Measurements from ENCODE around the gene SNRNP70. TPM values are rescaled to one million over a fixed set of nuclear protein-coding genes. Genes with fewer than 3 reads are reported as not detected.
A peak's percentile ranks its signal among the peaks of the same experiment; 100 is the strongest.

Gene SNRNP70
- total and polyA plus RNA-seq, 2 donors (not counting 1 experiment from before 2014, with no cell fraction given), result 72.2 to 142 TPM

- Histone ChIP-seq H3K9ac (ENCODE audit: insufficient read depth, low read length) (peak overlapping the region; percentile 58), H3K79me2 (ENCODE audit: control insufficient read depth, insufficient read depth, low read length) (no peaks in the 10 kb centered on the region), H3K4me2 (ENCODE audit: extremely low read depth, insufficient read depth, low read length) (peak overlapping the region; percentile 62), H3K36me3 (ENCODE audit: control insufficient read depth, insufficient read depth, low read length) (no peaks in the 10 kb centered on the region), H3K4me3 (replicated peaks in 1 of 4; ENCODE audit: control extremely low read depth in 1 of 4, insufficient read depth in 1 of 4, low read depth in 3 of 4, low read length in 4 of 4) (peak overlapping the region; percentile 47 to 70 (median 65)), H3K27me3 (ENCODE audit: control insufficient read depth, insufficient read depth, low read length) (no peaks in the 10 kb centered on the region), H2AFZ (ENCODE audit: low read length) (peak overlapping the region; percentile 54), H4K20me1 (ENCODE audit: control insufficient read depth, extremely low read depth, insufficient read depth, low read length) (no peaks in the 10 kb centered on the region), H3K4me1 (ENCODE audit: control insufficient read depth, extremely low read depth, insufficient read depth, low read length) (peaks cover 8% of the 10 kb centered on the region), H3K27ac (ENCODE audit: insufficient read depth, low read length) (peak overlapping the region; percentile 18), H3K9me3 (ENCODE audit: control insufficient read depth, insufficient read depth, low read depth, low read length) (no peaks in the 10 kb centered on the region)
- peak; percentile 46 to 55 for DNase-seq (ENCODE audit: low read depth in 2 of 2)
- TF ChIP-seq EZH2 (IDR thresholded peaks at IDR 0.05; ENCODE audit: low read length, missing control alignments), result no peak
- TF ChIP-seq, protein P1, sequence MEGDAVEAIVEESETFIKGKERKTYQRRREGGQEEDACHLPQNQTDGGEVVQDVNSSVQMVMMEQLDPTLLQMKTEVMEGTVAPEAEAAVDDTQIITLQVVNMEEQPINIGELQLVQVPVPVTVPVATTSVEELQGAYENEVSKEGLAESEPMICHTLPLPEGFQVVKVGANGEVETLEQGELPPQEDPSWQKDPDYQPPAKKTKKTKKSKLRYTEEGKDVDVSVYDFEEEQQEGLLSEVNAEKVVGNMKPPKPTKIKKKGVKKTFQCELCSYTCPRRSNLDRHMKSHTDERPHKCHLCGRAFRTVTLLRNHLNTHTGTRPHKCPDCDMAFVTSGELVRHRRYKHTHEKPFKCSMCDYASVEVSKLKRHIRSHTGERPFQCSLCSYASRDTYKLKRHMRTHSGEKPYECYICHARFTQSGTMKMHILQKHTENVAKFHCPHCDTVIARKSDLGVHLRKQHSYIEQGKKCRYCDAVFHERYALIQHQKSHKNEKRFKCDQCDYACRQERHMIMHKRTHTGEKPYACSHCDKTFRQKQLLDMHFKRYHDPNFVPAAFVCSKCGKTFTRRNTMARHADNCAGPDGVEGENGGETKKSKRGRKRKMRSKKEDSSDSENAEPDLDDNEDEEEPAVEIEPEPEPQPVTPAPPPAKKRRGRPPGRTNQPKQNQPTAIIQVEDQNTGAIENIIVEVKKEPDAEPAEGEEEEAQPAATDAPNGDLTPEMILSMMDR (conservative IDR thresholded peaks at IDR 0.05 in 1 of 2, IDR thresholded peaks at IDR 0.05 in 1 of 2; ENCODE audit: low read depth in 1 of 2, low read length in 2 of 2), result no peak
These were observed 29.5 kb downstream of the SNRNP70 start for GRCh38 chr19:49114630-49115363.

- no peak for DNase-seq (ENCODE audit: low read depth in 2 of 2)
- H3K4me1 ChIP-seq (ENCODE audit: control insufficient read depth, extremely low read depth, insufficient read depth, low read length), result peaks cover 9% of the 10 kb centered on the region
- H4K20me1 ChIP-seq (ENCODE audit: control insufficient read depth, extremely low read depth, insufficient read depth, low read length), result no peaks in the 10 kb centered on the region
- no peak overlapping the region for H3K27ac ChIP-seq (ENCODE audit: insufficient read depth, low read length)
- no peak overlapping the region for H3K9ac ChIP-seq (ENCODE audit: insufficient read depth, low read length)
- no peak overlapping the region for H2AFZ ChIP-seq (ENCODE audit: low read length)
- TF ChIP-seq, protein P1 (conservative IDR thresholded peaks at IDR 0.05 in 1 of 2, IDR thresholded peaks at IDR 0.05 in 1 of 2; ENCODE audit: low read depth in 1 of 2, low read length in 2 of 2), result no peak
- TF ChIP-seq EZH2 (IDR thresholded peaks at IDR 0.05; ENCODE audit: low read length, missing control alignments), result no peak
- no peak overlapping the region for H3K4me2 ChIP-seq (ENCODE audit: extremely low read depth, insufficient read depth, low read length)
- peaks cover 13% of the 10 kb centered on the region for H3K27me3 ChIP-seq (ENCODE audit: control insufficient read depth, insufficient read depth, low read length)
- no peaks in the 10 kb centered on the region for H3K36me3 ChIP-seq (ENCODE audit: control insufficient read depth, insufficient read depth, low read length)
- H3K79me2 ChIP-seq (ENCODE audit: control insufficient read depth, insufficient read depth, low read length), result no peaks in the 10 kb centered on the region
- no peaks in the 10 kb centered on the region for H3K9me3 ChIP-seq (ENCODE audit: control insufficient read depth, insufficient read depth, low read depth, low read length)
- H3K4me3 ChIP-seq (replicated peaks in 1 of 4; ENCODE audit: control extremely low read depth in 1 of 4, insufficient read depth in 1 of 4, low read depth in 3 of 4, low read length in 4 of 4), result no peak overlapping the region
These were observed 31.3 kb downstream of the SNRNP70 start for GRCh38 chr19:49116544-49116943.

DNA sequence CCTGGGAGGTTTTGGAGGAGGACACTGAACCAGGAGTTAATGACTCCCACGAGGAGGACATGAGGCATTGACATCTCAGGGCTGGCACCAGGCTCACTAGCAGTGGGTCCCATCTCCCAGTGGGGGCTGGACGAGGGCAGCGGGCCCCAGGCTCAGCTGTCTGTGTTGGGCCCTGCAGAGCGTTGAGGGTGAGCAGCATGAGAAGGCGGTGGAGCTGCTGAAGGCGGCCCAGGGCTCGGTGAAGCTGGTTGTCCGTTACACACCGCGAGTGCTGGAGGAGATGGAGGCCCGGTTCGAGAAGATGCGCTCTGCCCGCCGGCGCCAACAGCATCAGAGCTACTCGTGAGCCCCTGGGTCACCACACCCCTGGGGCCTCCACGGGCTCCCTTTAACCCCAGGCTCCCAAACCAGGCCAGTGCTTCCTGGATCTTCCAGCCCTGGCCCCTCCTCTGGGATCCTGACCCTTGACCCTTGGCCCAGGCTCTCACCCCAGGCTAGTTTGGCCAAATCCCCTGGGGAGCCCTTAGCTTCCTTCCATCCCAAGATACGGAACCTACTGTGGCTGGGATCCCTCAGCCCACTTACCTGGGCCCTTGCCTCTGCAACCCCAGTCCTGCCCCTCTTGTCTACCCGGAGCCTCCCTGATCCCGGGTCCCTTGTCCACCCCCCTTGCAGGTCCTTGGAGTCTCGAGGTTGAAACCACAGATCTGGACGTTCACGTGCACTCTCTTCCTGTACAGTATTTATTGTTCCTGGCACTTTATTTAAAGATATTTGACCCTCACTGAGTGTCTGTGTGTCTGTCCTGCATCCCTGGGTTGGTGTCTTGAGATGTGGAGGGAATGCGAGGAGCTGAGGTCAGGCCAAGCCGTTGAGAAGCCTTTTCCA lies 32.7 kb downstream of the SNRNP70 start:
- Histone ChIP-seq H3K27me3 (ENCODE audit: control insufficient read depth, insufficient read depth, low read length) (peaks cover 13% of the 10 kb centered on the region), H3K9me3 (ENCODE audit: control insufficient read depth, insufficient read depth, low read depth, low read length) (no peaks in the 10 kb centered on the region), H3K9ac (ENCODE audit: insufficient read depth, low read length) (no peak overlapping the region), H4K20me1 (ENCODE audit: control insufficient read depth, extremely low read depth, insufficient read depth, low read length) (no peaks in the 10 kb centered on the region), H3K27ac (ENCODE audit: insufficient read depth, low read length) (no peak overlapping the region), H2AFZ (ENCODE audit: low read length) (no peak overlapping the region), H3K4me3 (replicated peaks in 1 of 4; ENCODE audit: control extremely low read depth in 1 of 4, insufficient read depth in 1 of 4, low read depth in 3 of 4, low read length in 4 of 4) (peak overlapping the region; percentile 21 to 76 (median 50)), H3K36me3 (ENCODE audit: control insufficient read depth, insufficient read depth, low read length) (no peaks in the 10 kb centered on the region), H3K4me1 (ENCODE audit: control insufficient read depth, extremely low read depth, insufficient read depth, low read length) (peaks cover 9% of the 10 kb centered on the region), H3K79me2 (ENCODE audit: control insufficient read depth, insufficient read depth, low read length) (no peaks in the 10 kb centered on the region), H3K4me2 (ENCODE audit: extremely low read depth, insufficient read depth, low read length) (peak overlapping the region; percentile 38)
- no peak for DNase-seq (ENCODE audit: low read depth in 2 of 2)
- TF ChIP-seq EZH2 (IDR thresholded peaks at IDR 0.05; ENCODE audit: low read length, missing control alignments), result no peak
- TF ChIP-seq, protein P1 (conservative IDR thresholded peaks at IDR 0.05 in 1 of 2, IDR thresholded peaks at IDR 0.05 in 1 of 2; ENCODE audit: low read depth in 1 of 2, low read length in 2 of 2), result no peak
